IMR-90 (cell line): Measurements from ENCODE around the gene CYP39A1. TPM values are rescaled to one million over a fixed set of nuclear protein-coding genes. Genes with fewer than 3 reads are reported as not detected.

Source experiments
- ATAC-seq: fragments of 200-7000 bp; cut with Tn5 transposase; 2 replicates; pipeline ENCODE4 v1.9.1; 2020; ENCODE audit warnings: low read depth, mild to moderate bottlenecking, moderate library complexity
- BruUV-seq: library from RNA; stranded (reverse); fragments of 400-500 nt; replicated peaks from 2 replicates; lab custom pipeline; 2021; lab: Mats Ljungman, UMichigan
- CTCF ChIA-PET: fragments of 300-600 bp; formaldehyde crosslinking; extraction: SDS; loops from one replicate; lab custom pipeline; 2021; ENCODE audit warnings: antibody characterized with exemption; lab: Yijun Ruan, JAX
- POLR2A ChIA-PET: fragments of 300-600 bp; sonication (Branson Sonifier 250); formaldehyde crosslinking; loops from one replicate; lab custom pipeline; 2022; ENCODE audit warnings: antibody characterized with exemption; ENCODE audit not compliant: unreplicated experiment; lab: Charles Lee
- DNase-seq: peaks from one replicate; pipeline ENCODE4 v3.0.0; 2013
- H2AFZ ChIP-seq: replicated peaks from 2 replicates; pipeline ENCODE3; 2013; ENCODE audit warnings: low read length, mild to moderate bottlenecking; ENCODE audit not compliant: poor library complexity
- H2AK5ac ChIP-seq: 2 replicates; pipeline ENCODE4 v1.6.1; 2013; ENCODE audit warnings: low read depth, low read length, inconsistent platforms
- H2AK9ac ChIP-seq: replicated peaks from 2 replicates; pipeline ENCODE3; 2013; ENCODE audit warnings: mild to moderate bottlenecking, low read depth, low read length, moderate library complexity; ENCODE audit not compliant: poor library complexity
- H2BK120ac ChIP-seq: 2 replicates; pipeline ENCODE4 v1.6.1; 2013; ENCODE audit warnings: low read depth, low read length, inconsistent platforms
- H2BK15ac ChIP-seq: 3 replicates; pipeline ENCODE4 v1.6.1; 2013; ENCODE audit warnings: low read depth, low read length, inconsistent platforms
- H2BK20ac ChIP-seq: 2 replicates; pipeline ENCODE4 v1.6.1; 2013; ENCODE audit warnings: low read depth, mild to moderate bottlenecking, inconsistent platforms, low read length, moderate library complexity
- H2BK5ac ChIP-seq: 2 replicates; pipeline ENCODE4 v1.6.1; 2013; ENCODE audit warnings: mild to moderate bottlenecking, low read depth, low read length, inconsistent platforms; ENCODE audit not compliant: poor library complexity, severe bottlenecking
- H3K14ac ChIP-seq: replicated peaks from 2 replicates; pipeline ENCODE4 v1.6.1; 2013; ENCODE audit warnings: low read depth, low read length, inconsistent platforms
- H3K18ac ChIP-seq: 2 replicates; pipeline ENCODE4 v1.6.1; 2013; ENCODE audit warnings: low read depth, low read length, control low read depth
- H3K23ac ChIP-seq: 2 replicates; pipeline ENCODE4 v1.6.1; 2013; ENCODE audit warnings: low read depth, low read length, inconsistent platforms
- H3K27ac ChIP-seq: 2 replicates; pipeline ENCODE4 v1.5.1; 2013; ENCODE audit warnings: mild to moderate bottlenecking, control low read depth, low read length; ENCODE audit not compliant: insufficient read depth
- H3K27me3 ChIP-seq: 2 replicates; pipeline ENCODE4 v1.6.1; 2013; ENCODE audit warnings: low read length; ENCODE audit not compliant: control insufficient read depth, insufficient read depth
- H3K36me3 ChIP-seq: 2 replicates; pipeline ENCODE4 v1.6.1; 2013; ENCODE audit warnings: low read length, mixed read lengths; ENCODE audit not compliant: control insufficient read depth, insufficient read depth
- H3K4ac ChIP-seq: 2 replicates; pipeline ENCODE4 v1.6.1; 2013; ENCODE audit warnings: low read depth, low read length, inconsistent platforms
- H3K4me1 ChIP-seq: 2 replicates; pipeline ENCODE4 v1.6.1; 2013; ENCODE audit warnings: low read length, mixed read lengths; ENCODE audit not compliant: control insufficient read depth, insufficient read depth
- H3K4me2 ChIP-seq: 2 replicates; pipeline ENCODE4 v1.6.1; 2013; ENCODE audit warnings: low read depth, mild to moderate bottlenecking, control low read depth, low read length, moderate library complexity
- H3K4me3 ChIP-seq: 2 replicates; pipeline ENCODE4 v1.5.1; 2013; ENCODE audit warnings: low read depth, mild to moderate bottlenecking, control low read depth, low read length, moderate library complexity; ENCODE audit not compliant: insufficient read depth
- H3K56ac ChIP-seq: 2 replicates; pipeline ENCODE4 v1.6.1; 2013; ENCODE audit warnings: low read length, inconsistent platforms; ENCODE audit not compliant: insufficient read depth; ENCODE audit errors: extremely low read depth
- H3K79me1 ChIP-seq, 2 experiments: 2 replicates each; pipeline ENCODE4 v1.6.1; 2013; ENCODE audit warnings: low read length in 2 of 2, inconsistent platforms in 1 of 2, low read depth in 1 of 2
- H3K9ac ChIP-seq: 2 replicates; pipeline ENCODE4 v1.6.1; 2013; ENCODE audit warnings: low read depth, low read length, control low read depth
- H3K9me1 ChIP-seq: 2 replicates; pipeline ENCODE4 v1.6.1; 2013; ENCODE audit warnings: low read length, inconsistent platforms; ENCODE audit not compliant: insufficient read depth
- H3K9me3 ChIP-seq: 2 replicates; pipeline ENCODE4 v1.6.1; 2013; ENCODE audit warnings: low read length; ENCODE audit not compliant: control insufficient read depth, insufficient read depth
- H4K20me1 ChIP-seq: 2 replicates; pipeline ENCODE4 v1.6.1; 2013; ENCODE audit warnings: low read length, inconsistent platforms; ENCODE audit not compliant: insufficient read depth
- H4K5ac ChIP-seq: 2 replicates; pipeline ENCODE4 v1.6.1; 2013; ENCODE audit warnings: mild to moderate bottlenecking, low read depth, low read length, control low read depth
- H4K8ac ChIP-seq, 2 experiments: 2 replicates each; pipeline ENCODE4 v1.6.1; 2013; ENCODE audit warnings: low read depth in 2 of 2, low read length in 2 of 2, control low read depth in 1 of 2, inconsistent platforms in 1 of 2
- H4K91ac ChIP-seq: 2 replicates; pipeline ENCODE4 v1.6.1; 2013; ENCODE audit warnings: low read depth, low read length, inconsistent platforms; ENCODE audit not compliant: insufficient read depth
- BHLHE40 ChIP-seq: fragments of 150-350 bp; IDR thresholded peaks from 2 replicates; pipeline ENCODE4 v1.6.1; 2016; ENCODE audit warnings: mild to moderate bottlenecking, low read depth, low read length
- CEBPB ChIP-seq: IDR thresholded peaks from 2 replicates; pipeline ENCODE4 v1.6.1; 2012; ENCODE audit warnings: low read depth, low read length, improper control_type of control experiment
- CHD1 ChIP-seq: IDR thresholded peaks from 2 replicates; pipeline ENCODE4 v1.6.1; 2012; ENCODE audit warnings: low read depth, low read length, improper control_type of control experiment
- FOS ChIP-seq: fragments of 150-350 bp; IDR thresholded peaks from 2 replicates; pipeline ENCODE4 v1.6.1; 2016; ENCODE audit warnings: low read depth, low read length
- MAFK ChIP-seq: IDR thresholded peaks from 2 replicates; pipeline ENCODE4 v1.6.1; 2012; ENCODE audit warnings: low read depth, low read length, improper control_type of control experiment
- MAZ ChIP-seq: IDR thresholded peaks from 2 replicates; pipeline ENCODE4 v1.6.1; 2012; ENCODE audit warnings: low read depth, mild to moderate bottlenecking, low read length, improper control_type of control experiment, moderate library complexity, borderline replicate concordance
- RCOR1 ChIP-seq: IDR thresholded peaks from 2 replicates; pipeline ENCODE4 v1.6.1; 2012; ENCODE audit warnings: mild to moderate bottlenecking, low read length, improper control_type of control experiment; ENCODE audit not compliant: insufficient replicate concordance
- RFX5 ChIP-seq: IDR thresholded peaks from 2 replicates; pipeline ENCODE4 v1.8.0; 2012; ENCODE audit warnings: low read depth, mild to moderate bottlenecking, low read length, moderate library complexity
- SMC3 ChIP-seq: fragments of 150-350 bp; IDR thresholded peaks from 2 replicates; pipeline ENCODE4 v1.6.1; 2016; ENCODE audit warnings: low read depth, mild to moderate bottlenecking, antibody characterized with exemption, low read length, moderate library complexity
- dilution Hi-C: fragments of 300-500 bp; cut with HindIII; formaldehyde crosslinking; loops from one replicate; pipeline ENCODE4 v1.14.3; 2018; ENCODE audit warnings: low sequenced_read_pairs; ENCODE audit not compliant: unreplicated experiment
- in situ Hi-C: fragments of 300-500 bp; cut with MboI; formaldehyde crosslinking; loops from 3 replicates; pipeline ENCODE4 v1.14.3; 2019; ENCODE audit warnings: low sequenced_read_pairs, inconsistent platforms, mixed read lengths
- intact Hi-C: fragments of 100-400 bp; cut with micrococcal nuclease; formaldehyde crosslinking; loops from 2 replicates; pipeline ENCODE4 v1.10.0; 2022
- polyA plus RNA-seq, 3 experiments: library from polyadenylated mRNA; depleted of rRNA; stranded (reverse); fragments of >200 nt; gene quantifications; 2 replicates each; pipeline ENCODE4 v1.2.3, GENCODE V29; 2012; ENCODE audit warnings: low replicate concordance in 1 of 3
- total RNA-seq: library from RNA; depleted of rRNA; stranded (reverse); fragments of >200 nt; gene quantifications from 2 replicates; pipeline ENCODE4 v1.2.3, GENCODE V29; 2012
- TF ChIP-seq, protein P1 (sequence below): fragments of 150-350 bp; IDR thresholded peaks from 2 replicates; pipeline ENCODE4 v1.6.1; 2016; ENCODE audit warnings: low read depth, mild to moderate bottlenecking, low read length, moderate library complexity, borderline replicate concordance
- TF ChIP-seq, protein P2 (sequence below): conservative IDR thresholded peaks from 2 replicates; pipeline ENCODE4 v1.5.1; 2012; ENCODE audit warnings: mild to moderate bottlenecking, low read depth, low read length, improper control_type of control experiment
- TF ChIP-seq, protein P3 (sequence below): fragments of 150-350 bp; IDR thresholded peaks from 2 replicates; pipeline ENCODE4 v1.6.1; 2017; ENCODE audit warnings: mild to moderate bottlenecking, antibody characterized with exemption, low read length, low read depth

The CYP39A1 gene
- total and polyA plus RNA-seq, 2 of the 4 experiments (the other 2 are of a cell fraction): 0.03 TPM; not detected in 1

DNA sequence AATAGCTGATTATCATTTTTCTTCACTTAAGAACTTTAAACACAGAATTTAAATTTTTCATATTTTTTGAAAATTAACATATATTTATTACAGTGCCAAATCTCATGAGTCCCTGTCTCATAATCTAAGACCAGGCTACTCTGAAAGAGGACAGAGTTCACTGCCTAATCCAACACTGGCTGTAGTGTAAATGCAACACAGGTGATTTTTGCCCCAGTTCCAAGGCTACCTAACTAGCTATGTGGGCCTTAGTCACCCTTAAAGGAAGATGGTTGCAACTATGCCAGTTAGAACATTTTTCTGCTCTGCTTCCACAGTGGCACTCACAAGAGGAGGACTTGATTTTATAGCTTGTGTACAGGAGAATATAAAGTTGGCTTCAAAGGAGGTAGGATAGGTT, 5.0 kb upstream of the CYP39A1 start:
- no peaks in the 10 kb centered on the region for H4K20me1 ChIP-seq
- DNase-seq (no peak), ATAC-seq (no peak)
- no peaks in the 10 kb centered on the region for H3K9me3 ChIP-seq
- H3K9me1 ChIP-seq: no peaks in the 10 kb centered on the region
- H2BK120ac ChIP-seq: no peak overlapping the region
- H4K5ac ChIP-seq: no peak overlapping the region
- no peak overlapping the region for H2BK5ac ChIP-seq
- no peak overlapping the region for H4K8ac ChIP-seq
- no peaks in the 10 kb centered on the region for H3K79me1 ChIP-seq
- H2BK15ac ChIP-seq: no peak overlapping the region
- H3K27me3 ChIP-seq: no peaks in the 10 kb centered on the region
- dilution Hi-C loops (no loop called here), in situ Hi-C loops (no loop called here), intact Hi-C loops (no loop called here)
- no peak overlapping the region for H4K91ac ChIP-seq
- H3K23ac ChIP-seq: no peak overlapping the region
- CTCF ChIA-PET: no interaction called here
- H3K4me1 ChIP-seq: no peaks in the 10 kb centered on the region
- POLR2A ChIA-PET: no interaction called here
- no peak for TF ChIP-seq CHD1
- TF ChIP-seq RFX5: no peak
- TF ChIP-seq MAFK: no peak
- TF ChIP-seq, protein P1, sequence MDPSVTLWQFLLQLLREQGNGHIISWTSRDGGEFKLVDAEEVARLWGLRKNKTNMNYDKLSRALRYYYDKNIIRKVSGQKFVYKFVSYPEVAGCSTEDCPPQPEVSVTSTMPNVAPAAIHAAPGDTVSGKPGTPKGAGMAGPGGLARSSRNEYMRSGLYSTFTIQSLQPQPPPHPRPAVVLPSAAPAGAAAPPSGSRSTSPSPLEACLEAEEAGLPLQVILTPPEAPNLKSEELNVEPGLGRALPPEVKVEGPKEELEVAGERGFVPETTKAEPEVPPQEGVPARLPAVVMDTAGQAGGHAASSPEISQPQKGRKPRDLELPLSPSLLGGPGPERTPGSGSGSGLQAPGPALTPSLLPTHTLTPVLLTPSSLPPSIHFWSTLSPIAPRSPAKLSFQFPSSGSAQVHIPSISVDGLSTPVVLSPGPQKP: no peak
- TF ChIP-seq, protein P2, sequence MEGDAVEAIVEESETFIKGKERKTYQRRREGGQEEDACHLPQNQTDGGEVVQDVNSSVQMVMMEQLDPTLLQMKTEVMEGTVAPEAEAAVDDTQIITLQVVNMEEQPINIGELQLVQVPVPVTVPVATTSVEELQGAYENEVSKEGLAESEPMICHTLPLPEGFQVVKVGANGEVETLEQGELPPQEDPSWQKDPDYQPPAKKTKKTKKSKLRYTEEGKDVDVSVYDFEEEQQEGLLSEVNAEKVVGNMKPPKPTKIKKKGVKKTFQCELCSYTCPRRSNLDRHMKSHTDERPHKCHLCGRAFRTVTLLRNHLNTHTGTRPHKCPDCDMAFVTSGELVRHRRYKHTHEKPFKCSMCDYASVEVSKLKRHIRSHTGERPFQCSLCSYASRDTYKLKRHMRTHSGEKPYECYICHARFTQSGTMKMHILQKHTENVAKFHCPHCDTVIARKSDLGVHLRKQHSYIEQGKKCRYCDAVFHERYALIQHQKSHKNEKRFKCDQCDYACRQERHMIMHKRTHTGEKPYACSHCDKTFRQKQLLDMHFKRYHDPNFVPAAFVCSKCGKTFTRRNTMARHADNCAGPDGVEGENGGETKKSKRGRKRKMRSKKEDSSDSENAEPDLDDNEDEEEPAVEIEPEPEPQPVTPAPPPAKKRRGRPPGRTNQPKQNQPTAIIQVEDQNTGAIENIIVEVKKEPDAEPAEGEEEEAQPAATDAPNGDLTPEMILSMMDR: no peak
- TF ChIP-seq, protein P3, sequence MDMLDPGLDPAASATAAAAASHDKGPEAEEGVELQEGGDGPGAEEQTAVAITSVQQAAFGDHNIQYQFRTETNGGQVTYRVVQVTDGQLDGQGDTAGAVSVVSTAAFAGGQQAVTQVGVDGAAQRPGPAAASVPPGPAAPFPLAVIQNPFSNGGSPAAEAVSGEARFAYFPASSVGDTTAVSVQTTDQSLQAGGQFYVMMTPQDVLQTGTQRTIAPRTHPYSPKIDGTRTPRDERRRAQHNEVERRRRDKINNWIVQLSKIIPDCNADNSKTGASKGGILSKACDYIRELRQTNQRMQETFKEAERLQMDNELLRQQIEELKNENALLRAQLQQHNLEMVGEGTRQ: no peak
- no peak for TF ChIP-seq BHLHE40
- no peak for TF ChIP-seq MAZ
- no peak for TF ChIP-seq RCOR1
- no peak for TF ChIP-seq SMC3
- TF ChIP-seq CEBPB: no peak
- TF ChIP-seq FOS: no peak
- H3K27ac ChIP-seq: no peak overlapping the region
- H2BK20ac ChIP-seq: no peak overlapping the region
- H3K56ac ChIP-seq: no peak overlapping the region
- no peak overlapping the region for H3K4me3 ChIP-seq
- no peak overlapping the region for H2AK5ac ChIP-seq
- H2AK9ac ChIP-seq: no peak overlapping the region
- H3K9ac ChIP-seq: no peak overlapping the region
- H3K4me2 ChIP-seq: no peak overlapping the region
- H2AFZ ChIP-seq: no peak overlapping the region
- H3K14ac ChIP-seq: no peak overlapping the region
- no peaks in the 10 kb centered on the region for H3K36me3 ChIP-seq
- H3K18ac ChIP-seq: no peak overlapping the region
- BruUV-seq: no TSS peak
- no peak overlapping the region for H3K4ac ChIP-seq
